OCI-LY7 (cell line): ENCODE results near the gene PARD3. TPM values are rescaled to one million over a fixed set of nuclear protein-coding genes. Genes with fewer than 3 reads are reported as not detected.
"Not testable (repeated sequence)": the region's sequence is repeated elsewhere in the genome, so short reads cannot be mapped to it uniquely, and the experiment has no call there.

Experiments
- BruUV-seq: library from RNA; stranded (reverse); fragments of 400-500 nt; replicated peaks from 2 replicates; lab custom pipeline; 2021; lab: Mats Ljungman, UMichigan
- CTCF ChIA-PET: fragments of 300-600 bp; sonication (Branson Sonifier 250); formaldehyde crosslinking; loops from one replicate; lab custom pipeline; 2022; ENCODE audit warnings: antibody characterized with exemption; ENCODE audit not compliant: unreplicated experiment; lab: Charles Lee
- POLR2A ChIA-PET: fragments of 300-600 bp; sonication (Branson Sonifier 250); formaldehyde crosslinking; loops from one replicate; lab custom pipeline; 2022; ENCODE audit warnings: antibody characterized with exemption; lab: Charles Lee
- DNase-seq: peaks from one replicate; pipeline ENCODE4 v3.0.0-alpha.2; 2015; ENCODE audit warnings: low spot score
- H2AFZ ChIP-seq: fragments of 200-600 bp; sonication (generic), shearing (Covaris generic); 2 replicates; pipeline ENCODE4 v1.6.1; 2014; ENCODE audit warnings: mild to moderate bottlenecking, antibody characterized with exemption, low read length, moderate library complexity
- H3K27ac ChIP-seq: fragments of 200-600 bp; sonication (generic); 2 replicates; pipeline ENCODE4 v1.5.1; 2014; ENCODE audit warnings: mixed run types, low read depth, mild to moderate bottlenecking, moderate library complexity, low read length, inconsistent platforms; ENCODE audit not compliant: poor library complexity, severe bottlenecking
- H3K36me3 ChIP-seq: fragments of 200-600 bp; sonication (generic); 2 replicates; pipeline ENCODE4 v1.6.1; 2014; ENCODE audit warnings: mild to moderate bottlenecking, antibody characterized with exemption, low read length, moderate library complexity, mixed read lengths; ENCODE audit not compliant: insufficient read depth
- H3K4me1 ChIP-seq: fragments of 200-600 bp; sonication (generic); 2 replicates; pipeline ENCODE4 v1.5.1; 2014; ENCODE audit warnings: mild to moderate bottlenecking, low read length; ENCODE audit not compliant: insufficient read depth, poor library complexity, severe bottlenecking
- H3K4me2 ChIP-seq: fragments of 200-600 bp; sonication (generic); 2 replicates; pipeline ENCODE4 v1.6.1; 2014; ENCODE audit warnings: mild to moderate bottlenecking, low read length
- H3K4me3 ChIP-seq: fragments of 200-600 bp; sonication (generic); 2 replicates; pipeline ENCODE4 v1.5.1; 2014; ENCODE audit warnings: mild to moderate bottlenecking, low read depth, low read length; ENCODE audit not compliant: poor library complexity, severe bottlenecking
- H3K79me2 ChIP-seq: fragments of 200-600 bp; sonication (generic); 2 replicates; pipeline ENCODE4 v1.6.1; 2016; ENCODE audit warnings: low read depth, mild to moderate bottlenecking, low read length, moderate library complexity, mixed read lengths; ENCODE audit not compliant: insufficient read depth
- H3K9me2 ChIP-seq: fragments of 200-600 bp; sonication (generic); 2 replicates; pipeline ENCODE4 v1.6.1; 2016; ENCODE audit warnings: mild to moderate bottlenecking, low read length, mixed read lengths; ENCODE audit not compliant: insufficient read depth
- H3K9me3 ChIP-seq: fragments of 200-600 bp; sonication (generic); 2 replicates; pipeline ENCODE4 v1.6.1; 2014; ENCODE audit warnings: mild to moderate bottlenecking, mixed run types, low read length, mixed read lengths
- H4K20me1 ChIP-seq: fragments of 200-600 bp; sonication (generic); 2 replicates; pipeline ENCODE4 v1.6.1; 2014; ENCODE audit warnings: mild to moderate bottlenecking, antibody characterized with exemption, low read length, moderate library complexity, mixed read lengths; ENCODE audit not compliant: insufficient read depth
- EZH2phosphoT487 ChIP-seq: fragments of 200-600 bp; sonication (generic); IDR thresholded peaks from 2 replicates; pipeline ENCODE4 v1.6.1; 2018; ENCODE audit warnings: low read depth, borderline replicate concordance, mild to moderate bottlenecking, mixed run types, antibody characterized with exemption, low read length, moderate library complexity, mixed read lengths
- intact Hi-C: fragments of 100-400 bp; cut with micrococcal nuclease; formaldehyde crosslinking; loops from one replicate; pipeline ENCODE4 v1.10.0; 2022; ENCODE audit not compliant: unreplicated experiment
- total RNA-seq, 2 experiments: library from RNA; depleted of rRNA in 1 of 2; stranded (reverse); fragments of >200 nt in 1 of 2; shearing (Covaris generic) in 1 of 2; gene quantifications; 2 replicates each; pipeline ENCODE4 v1.2.3, GENCODE V29; 2014 to 2022
- TF ChIP-seq, protein P1 (sequence below): fragments of 200-600 bp; sonication (generic); conservative IDR thresholded peaks from 2 replicates; pipeline ENCODE4 v1.5.1; 2014; ENCODE audit warnings: mild to moderate bottlenecking, antibody characterized with exemption, low read length, moderate library complexity, mixed read lengths

Gene PARD3
- total RNA-seq, 2 experiments from 2014 or later = not detected

DNA sequence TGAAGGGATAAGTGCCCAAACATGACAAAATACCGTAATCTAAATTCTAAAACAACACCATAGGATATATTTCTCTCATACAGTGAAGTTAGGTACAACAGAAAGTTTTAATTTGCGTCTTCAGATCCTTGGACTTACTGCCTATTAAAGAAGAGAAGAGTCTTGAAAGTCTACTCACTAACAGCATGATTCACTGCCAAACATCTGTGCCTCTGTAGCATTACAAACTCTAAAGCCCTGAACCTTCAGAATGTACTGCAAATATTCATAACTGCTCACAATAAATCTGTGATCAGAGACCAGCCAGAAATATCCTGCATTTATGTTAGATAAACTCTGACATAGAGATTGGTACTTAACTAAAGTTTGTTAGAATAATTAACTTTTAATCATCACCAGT is 365.3 kb downstream of the PARD3 start:
- no TSS peak for BruUV-seq
- no peaks in the 10 kb centered on the region for H3K9me3 ChIP-seq
- no peaks in the 10 kb centered on the region for H4K20me1 ChIP-seq
- ChIA-PET CTCF (no interaction called here), POLR2A (no interaction called here)
- intact Hi-C loops = no loop called here
- no peak overlapping the region for H3K27ac ChIP-seq
- no peak for DNase-seq
- H3K4me1 ChIP-seq = no peaks in the 10 kb centered on the region
- no peak overlapping the region for H3K4me2 ChIP-seq
- no peak overlapping the region for H3K4me3 ChIP-seq
- no peaks in the 10 kb centered on the region for H3K36me3 ChIP-seq
- H3K9me2 ChIP-seq = no peaks in the 10 kb centered on the region
- TF ChIP-seq EZH2phosphoT487 = no peak
- TF ChIP-seq, protein P1, sequence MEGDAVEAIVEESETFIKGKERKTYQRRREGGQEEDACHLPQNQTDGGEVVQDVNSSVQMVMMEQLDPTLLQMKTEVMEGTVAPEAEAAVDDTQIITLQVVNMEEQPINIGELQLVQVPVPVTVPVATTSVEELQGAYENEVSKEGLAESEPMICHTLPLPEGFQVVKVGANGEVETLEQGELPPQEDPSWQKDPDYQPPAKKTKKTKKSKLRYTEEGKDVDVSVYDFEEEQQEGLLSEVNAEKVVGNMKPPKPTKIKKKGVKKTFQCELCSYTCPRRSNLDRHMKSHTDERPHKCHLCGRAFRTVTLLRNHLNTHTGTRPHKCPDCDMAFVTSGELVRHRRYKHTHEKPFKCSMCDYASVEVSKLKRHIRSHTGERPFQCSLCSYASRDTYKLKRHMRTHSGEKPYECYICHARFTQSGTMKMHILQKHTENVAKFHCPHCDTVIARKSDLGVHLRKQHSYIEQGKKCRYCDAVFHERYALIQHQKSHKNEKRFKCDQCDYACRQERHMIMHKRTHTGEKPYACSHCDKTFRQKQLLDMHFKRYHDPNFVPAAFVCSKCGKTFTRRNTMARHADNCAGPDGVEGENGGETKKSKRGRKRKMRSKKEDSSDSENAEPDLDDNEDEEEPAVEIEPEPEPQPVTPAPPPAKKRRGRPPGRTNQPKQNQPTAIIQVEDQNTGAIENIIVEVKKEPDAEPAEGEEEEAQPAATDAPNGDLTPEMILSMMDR = no peak
- no peak overlapping the region for H2AFZ ChIP-seq
- no peaks in the 10 kb centered on the region for H3K79me2 ChIP-seq

DNA sequence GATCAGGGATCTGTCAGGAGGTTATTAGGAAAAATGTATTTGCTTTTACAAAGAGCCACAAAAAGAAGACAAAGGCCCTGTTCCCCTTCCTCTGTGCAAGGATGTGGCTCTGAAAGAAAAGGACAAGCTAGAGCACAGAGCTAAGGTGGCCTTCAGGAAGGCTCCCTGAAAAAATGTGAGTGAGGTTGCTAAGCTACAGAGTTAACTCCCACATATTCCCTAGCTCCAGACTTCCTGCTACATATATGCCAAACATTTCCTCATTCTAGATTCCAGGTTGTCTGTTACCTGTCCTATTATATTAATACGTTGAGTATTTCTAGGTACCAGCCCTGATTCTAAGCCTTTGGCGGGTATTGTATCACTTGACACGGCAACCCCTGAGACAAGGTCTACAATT is 369.0 kb downstream of the PARD3 start:
- Histone ChIP-seq H3K4me2 (no peak overlapping the region), H4K20me1 (no peaks in the 10 kb centered on the region), H3K9me3 (no peaks in the 10 kb centered on the region), H3K4me3 (no peak overlapping the region), H2AFZ (no peak overlapping the region), H3K9me2 (no peaks in the 10 kb centered on the region), H3K4me1 (no peaks in the 10 kb centered on the region), H3K36me3 (no peaks in the 10 kb centered on the region), H3K27ac (no peak overlapping the region), H3K79me2 (no peaks in the 10 kb centered on the region)
- BruUV-seq = no TSS peak
- ChIA-PET POLR2A (no interaction called here), CTCF (no interaction called here)
- DNase-seq = no peak
- intact Hi-C loops = no loop called here
- no peak for TF ChIP-seq EZH2phosphoT487
- TF ChIP-seq, protein P1 = no peak

DNA sequence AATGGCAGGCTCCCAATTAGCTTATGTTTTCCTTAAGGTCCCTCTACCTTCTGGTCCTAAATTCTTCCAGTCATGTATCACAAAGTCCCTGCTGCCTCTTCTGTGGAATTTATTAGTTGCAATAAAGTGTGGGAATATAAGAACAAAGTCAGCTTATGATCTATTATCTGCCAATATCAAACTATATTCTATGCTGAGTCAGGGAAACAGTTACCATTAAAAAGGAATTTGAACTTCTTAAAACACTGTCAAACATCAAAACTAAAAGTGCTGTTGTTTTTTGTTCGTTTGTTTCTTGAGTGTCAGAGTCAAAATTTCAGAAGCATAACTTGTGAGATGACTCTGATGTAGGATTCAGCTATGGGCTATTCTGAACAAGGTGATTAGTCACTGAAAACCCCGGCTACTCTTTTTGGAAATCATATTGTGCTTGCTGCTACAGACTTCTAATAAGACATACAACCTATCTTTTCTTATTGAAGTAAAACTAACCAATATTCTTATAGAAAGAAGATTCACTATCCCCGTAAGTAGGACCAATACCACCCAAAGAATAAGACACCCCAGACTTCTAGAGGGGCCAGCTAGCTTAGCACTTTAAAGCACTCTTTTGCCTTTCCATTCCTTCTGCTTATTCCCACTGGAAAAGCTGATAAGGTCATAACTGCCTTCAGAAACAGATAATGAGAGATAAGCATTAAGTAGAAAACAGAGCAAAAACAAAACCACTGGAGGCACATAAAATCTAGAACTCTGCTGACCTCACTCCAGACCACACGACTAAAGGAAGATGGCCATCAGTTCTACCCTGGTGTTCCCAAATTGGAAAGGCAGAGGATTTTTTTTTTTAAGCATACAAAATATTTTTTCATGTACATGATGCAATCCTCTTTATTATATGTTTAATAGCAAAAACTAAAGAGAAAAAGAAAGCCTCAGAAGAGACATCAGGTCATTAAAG is 370.6 kb downstream of the PARD3 start:
- no peaks in the 10 kb centered on the region for H3K36me3 ChIP-seq
- no peaks in the 10 kb centered on the region for H3K79me2 ChIP-seq
- H3K27ac ChIP-seq = no peak overlapping the region
- no peak for DNase-seq
- POLR2A ChIA-PET = interaction anchor here (1.0 kb wide), 1 partner anchor 15 kb away, joined by 3 read pairs; no protein-coding TSS in a partner anchor
- TF ChIP-seq, protein P1 = no peak
- TF ChIP-seq EZH2phosphoT487 = no peak
- no peaks in the 10 kb centered on the region for H3K9me3 ChIP-seq
- no peaks in the 10 kb centered on the region for H4K20me1 ChIP-seq
- H3K4me1 ChIP-seq = no peaks in the 10 kb centered on the region
- no peak overlapping the region for H3K4me2 ChIP-seq
- no peak overlapping the region for H2AFZ ChIP-seq
- H3K4me3 ChIP-seq = no peak overlapping the region
- intact Hi-C loops = no loop called here
- CTCF ChIA-PET = interaction anchor here (1.0 kb wide), 1 partner anchor 8 kb away, joined by 3 read pairs; no protein-coding TSS in a partner anchor
- H3K9me2 ChIP-seq = no peaks in the 10 kb centered on the region
- no TSS peak for BruUV-seq

DNA sequence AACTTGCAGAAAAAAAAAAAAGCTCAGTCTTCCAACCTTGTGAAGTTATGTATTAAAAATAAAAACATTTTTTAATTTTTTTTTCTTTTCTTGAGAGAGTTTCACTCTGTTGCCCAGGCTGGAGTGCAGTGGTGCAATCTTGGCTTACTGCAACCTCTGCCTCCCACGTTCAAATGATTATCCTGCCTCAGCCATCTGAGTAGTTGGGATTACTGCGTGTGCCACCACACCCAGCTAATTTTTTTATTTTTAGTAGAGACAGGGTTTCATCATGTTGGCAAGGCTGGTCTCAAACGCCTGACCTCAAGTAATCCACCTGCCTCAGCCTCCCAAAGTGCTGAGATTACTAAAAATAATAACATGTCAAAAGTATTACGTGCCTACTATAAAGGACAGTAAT is 375.7 kb downstream of the PARD3 start:
- H3K36me3 ChIP-seq, DNase-seq, H3K4me1 ChIP-seq, intact Hi-C loops, H3K79me2 ChIP-seq, BruUV-seq, H3K9me2 ChIP-seq, H3K9me3 ChIP-seq, H3K4me2 ChIP-seq, H3K4me3 ChIP-seq, H3K27ac ChIP-seq, H2AFZ ChIP-seq, H4K20me1 ChIP-seq, CTCF ChIA-PET: not testable (repeated sequence)
- POLR2A ChIA-PET = interaction anchor here (0.8 kb wide), 1 partner anchor 12 kb away, joined by 3 read pairs; no protein-coding TSS in a partner anchor
